Measurements from ENCODE around the gene SMG6.

Gene SMG6

GRCh38 chr17:2299756-2300155, 3.8 kb downstream of the SMG6 start:
- H3K27ac ChIP-seq: no peak overlapping the region
- no peak for TF ChIP-seq CTCF (conservative IDR thresholded peaks at IDR 0.05)

- no peak overlapping the region for H3K27ac ChIP-seq
- TF ChIP-seq CTCF (conservative IDR thresholded peaks at IDR 0.05): no peak
Measured at GRCh38 chr17:2299136-2299535, 4.4 kb downstream of the SMG6 start.

GRCh38 chr17:2297023-2297422, 6.6 kb downstream of the SMG6 start:
- TF ChIP-seq CTCF (conservative IDR thresholded peaks at IDR 0.05): no peak
- no peak overlapping the region for H3K27ac ChIP-seq

GRCh38 chr17:2295575-2295974, 8.0 kb downstream of the SMG6 start:
- no peak overlapping the region for H3K27ac ChIP-seq
- TF ChIP-seq CTCF (conservative IDR thresholded peaks at IDR 0.05): no peak

- TF ChIP-seq CTCF (conservative IDR thresholded peaks at IDR 0.05): no peak
- no peak overlapping the region for H3K27ac ChIP-seq
Measured at GRCh38 chr17:2292100-2292499, 11.5 kb downstream of the SMG6 start.

GRCh38 chr17:2289878-2290478, 13.6 kb downstream of the SMG6 start:
- H3K27ac ChIP-seq: no peak overlapping the region
- TF ChIP-seq CTCF (conservative IDR thresholded peaks at IDR 0.05): no peak

DNA sequence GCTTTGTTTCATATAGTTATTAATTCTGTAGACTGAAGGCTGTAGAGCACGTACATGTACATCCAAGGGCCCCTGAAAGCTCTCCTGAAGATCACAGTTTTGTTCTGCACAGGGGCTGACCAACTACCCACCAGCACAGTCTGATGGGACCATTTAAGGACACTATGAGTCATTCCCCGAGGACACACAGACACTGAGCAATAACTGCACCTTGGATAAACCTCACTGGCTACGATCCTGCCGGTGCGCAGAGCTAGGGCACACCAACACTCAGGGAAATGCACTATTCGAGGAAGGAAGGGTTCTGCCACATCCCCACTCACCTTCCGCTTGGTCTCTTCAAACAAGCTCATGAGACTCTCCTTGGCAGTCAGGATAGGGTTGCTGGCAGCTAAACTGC, 20.3 kb downstream of the SMG6 start:
- no peak for TF ChIP-seq CTCF (conservative IDR thresholded peaks at IDR 0.05)
- peak overlapping the region; percentile 81 for H3K27ac ChIP-seq
